Activated CD8-positive, alpha-beta memory T cell treated with anti-CD3 and anti-CD28 coated beads, Interleukin-2, amount 10 ng/mL, durations not matched to agents 7 days and 5 days (primary cell): ENCODE data around the gene LNPEP. TPM values are rescaled to one million over a fixed set of nuclear protein-coding genes. Genes with fewer than 3 reads are reported as not detected.

Source experiments
- ATAC-seq: fragments of 150-1000 bp; cut with Tn5 transposase; one replicate; pipeline ENCODE4 v1.10.0; 2021; ENCODE audit warnings: moderate library complexity
- CTCF ChIA-PET: fragments of 350-600 bp; sonication (Branson Sonifier 250); formaldehyde crosslinking; loops from one replicate; lab custom pipeline; 2021; ENCODE audit warnings: antibody characterized with exemption; lab: Charles Lee
- DNase-seq: peaks from one replicate; pipeline ENCODE4 v3.0.0-alpha.2; 2020
- H3K27ac Mint-ChIP-seq: one replicate; pipeline ENCODE4 v1.8.0; 2021; ENCODE audit warnings: mild to moderate bottlenecking, mixed read lengths
- H3K27me3 Mint-ChIP-seq: one replicate; pipeline ENCODE4 v1.8.0; 2021; ENCODE audit warnings: mixed read lengths
- H3K36me3 Mint-ChIP-seq: one replicate; pipeline ENCODE4 v1.8.0; 2021; ENCODE audit warnings: mild to moderate bottlenecking, mixed read lengths
- H3K4me1 Mint-ChIP-seq: one replicate; pipeline ENCODE4 v1.8.0; 2021; ENCODE audit warnings: mixed read lengths
- H3K4me3 Mint-ChIP-seq: one replicate; pipeline ENCODE4 v1.8.0; 2021; ENCODE audit warnings: mild to moderate bottlenecking, moderate library complexity, mixed read lengths
- H3K9me3 Mint-ChIP-seq: one replicate; pipeline ENCODE4 v1.8.0; 2022; ENCODE audit warnings: low read depth, mixed read lengths
- total RNA-seq, 2 experiments: library from RNA; stranded (reverse); gene quantifications; one replicate each; pipeline ENCODE4 v1.2.3, GENCODE V29; 2021

Gene LNPEP
- total RNA-seq, 2 experiments from 2014 or later = 67.4 to 80.4 TPM

- Mint-ChIP-seq H3K4me3 (no peak overlapping the region), H3K4me1 (peaks cover 34% of the 10 kb centered on the region), H3K36me3 (peaks cover 43% of the 10 kb centered on the region), H3K27me3 (no peaks in the 10 kb centered on the region), H3K27ac (no peak overlapping the region), H3K9me3 (no peaks in the 10 kb centered on the region)
- DNase-seq (no peak), ATAC-seq (peak; percentile 73)
- CTCF ChIA-PET = interaction anchor here (0.6 to 3.0 kb wide), 19 partner anchors 10 to 166 kb away, joined by 3 to 16 read pairs (median 4); partner anchors contain the start of gene LIX1
These were observed 61.5 kb downstream of the LNPEP start for GRCh38 chr5:96997265-96997859.

GRCh38 chr5:96999856-97000255, 64.0 kb downstream of the LNPEP start:
- Mint-ChIP-seq H3K27me3 (no peaks in the 10 kb centered on the region), H3K27ac (no peak overlapping the region), H3K4me1 (peaks cover 19% of the 10 kb centered on the region), H3K36me3 (peaks cover 29% of the 10 kb centered on the region), H3K4me3 (no peak overlapping the region), H3K9me3 (no peaks in the 10 kb centered on the region)
- DNase-seq = no peak
- CTCF ChIA-PET = no interaction called here
- ATAC-seq = no peak

GRCh38 chr5:97000391-97000790, 64.5 kb downstream of the LNPEP start:
- Mint-ChIP-seq H3K36me3 (peaks cover 25% of the 10 kb centered on the region), H3K4me1 (peaks cover 15% of the 10 kb centered on the region), H3K27ac (no peak overlapping the region), H3K9me3 (no peaks in the 10 kb centered on the region), H3K27me3 (no peaks in the 10 kb centered on the region), H3K4me3 (no peak overlapping the region)
- CTCF ChIA-PET = no interaction called here
- DNase-seq (no peak), ATAC-seq (no peak)

- no peak overlapping the region for H3K27ac Mint-ChIP-seq
- no peak overlapping the region for H3K4me3 Mint-ChIP-seq
- no peaks in the 10 kb centered on the region for H3K27me3 Mint-ChIP-seq
- H3K9me3 Mint-ChIP-seq = no peaks in the 10 kb centered on the region
- CTCF ChIA-PET = no interaction called here
- H3K36me3 Mint-ChIP-seq = peaks cover 34% of the 10 kb centered on the region
- DNase-seq (no peak), ATAC-seq (no peak)
- H3K4me1 Mint-ChIP-seq = peaks cover 13% of the 10 kb centered on the region
These were observed 67.1 kb downstream of the LNPEP start for GRCh38 chr5:97002983-97003382.

- peaks cover 28% of the 10 kb centered on the region for H3K36me3 Mint-ChIP-seq
- peaks cover 10% of the 10 kb centered on the region for H3K4me1 Mint-ChIP-seq
- no peak overlapping the region for H3K27ac Mint-ChIP-seq
- CTCF ChIA-PET = no interaction called here
- DNase-seq (no peak), ATAC-seq (peak; percentile 67)
- H3K27me3 Mint-ChIP-seq = no peaks in the 10 kb centered on the region
- no peak overlapping the region for H3K4me3 Mint-ChIP-seq
- H3K9me3 Mint-ChIP-seq = no peaks in the 10 kb centered on the region
These were observed 68.7 kb downstream of the LNPEP start for GRCh38 chr5:97004423-97005060.

- peaks cover 14% of the 10 kb centered on the region for H3K4me1 Mint-ChIP-seq
- DNase-seq (no peak), ATAC-seq (no peak)
- H3K9me3 Mint-ChIP-seq = no peaks in the 10 kb centered on the region
- peaks cover 38% of the 10 kb centered on the region for H3K36me3 Mint-ChIP-seq
- no peak overlapping the region for H3K27ac Mint-ChIP-seq
- H3K4me3 Mint-ChIP-seq = no peak overlapping the region
- H3K27me3 Mint-ChIP-seq = no peaks in the 10 kb centered on the region
- CTCF ChIA-PET = no interaction called here
These were observed 70.7 kb downstream of the LNPEP start for GRCh38 chr5:97006454-97007060.

GRCh38 chr5:97009212-97009898, 73.5 kb downstream of the LNPEP start:
- CTCF ChIA-PET = interaction anchor here (0.7 to 1.9 kb wide), 3 partner anchors 133 to 151 kb away, joined by 3 to 8 read pairs (median 3); no protein-coding TSS in a partner anchor

GRCh38 chr5:97009921-97010320, 74.0 kb downstream of the LNPEP start:
- Mint-ChIP-seq H3K27ac (no peak overlapping the region), H3K36me3 (peaks cover 48% of the 10 kb centered on the region)

More at GRCh38 chr5:97009212-97009898, 73.5 kb downstream of the LNPEP start:
- DNase-seq = no peak
- peaks cover 49% of the 10 kb centered on the region for H3K36me3 Mint-ChIP-seq
- no peaks in the 10 kb centered on the region for H3K9me3 Mint-ChIP-seq
- no peaks in the 10 kb centered on the region for H3K27me3 Mint-ChIP-seq
- peak overlapping the region; percentile 49 for H3K27ac Mint-ChIP-seq
- peak; percentile 39 for ATAC-seq
- H3K4me3 Mint-ChIP-seq = no peak overlapping the region
- H3K4me1 Mint-ChIP-seq = peaks cover 17% of the 10 kb centered on the region

GRCh38 chr5:97010606-97011005, 74.7 kb downstream of the LNPEP start:
- H3K27ac Mint-ChIP-seq = no peak overlapping the region
- H3K4me3 Mint-ChIP-seq = no peak overlapping the region
- H3K4me1 Mint-ChIP-seq = peaks cover 17% of the 10 kb centered on the region
- CTCF ChIA-PET = interaction anchor here (1.4 to 1.7 kb wide), 2 partner anchors 13 to 141 kb away, joined by 5 to 10 read pairs; no protein-coding TSS in a partner anchor
- H3K27me3 Mint-ChIP-seq = no peaks in the 10 kb centered on the region
- peaks cover 52% of the 10 kb centered on the region for H3K36me3 Mint-ChIP-seq
- no peaks in the 10 kb centered on the region for H3K9me3 Mint-ChIP-seq
- ATAC-seq (no peak), DNase-seq (no peak)

More at GRCh38 chr5:97009921-97010320, 74.0 kb downstream of the LNPEP start:
- DNase-seq = no peak
- no peaks in the 10 kb centered on the region for H3K27me3 Mint-ChIP-seq
- ATAC-seq = no peak
- H3K9me3 Mint-ChIP-seq = no peaks in the 10 kb centered on the region
- H3K4me1 Mint-ChIP-seq = peaks cover 17% of the 10 kb centered on the region
- CTCF ChIA-PET = interaction anchor here (1.0 to 1.4 kb wide), 2 partner anchors 133 to 141 kb away, joined by 3 to 5 read pairs; no protein-coding TSS in a partner anchor
- H3K4me3 Mint-ChIP-seq = no peak overlapping the region

GRCh38 chr5:97011567-97011966, 75.7 kb downstream of the LNPEP start:
- ATAC-seq = no peak
- Mint-ChIP-seq H3K36me3 (peaks cover 53% of the 10 kb centered on the region), H3K9me3 (no peaks in the 10 kb centered on the region), H3K4me3 (no peak overlapping the region), H3K27ac (no peak overlapping the region), H3K4me1 (peaks cover 17% of the 10 kb centered on the region), H3K27me3 (no peaks in the 10 kb centered on the region)
- no peak for DNase-seq
- CTCF ChIA-PET = interaction anchor here (1.7 kb wide), 1 partner anchor 14 kb away, joined by 10 read pairs; no protein-coding TSS in a partner anchor

- H3K4me3 Mint-ChIP-seq = no peak overlapping the region
- no peak for DNase-seq
- CTCF ChIA-PET = no interaction called here
- peaks cover 31% of the 10 kb centered on the region for H3K4me1 Mint-ChIP-seq
- no peak for ATAC-seq
- no peaks in the 10 kb centered on the region for H3K27me3 Mint-ChIP-seq
- no peaks in the 10 kb centered on the region for H3K9me3 Mint-ChIP-seq
- no peak overlapping the region for H3K27ac Mint-ChIP-seq
- H3K36me3 Mint-ChIP-seq = peaks cover 74% of the 10 kb centered on the region
These were observed 83.7 kb downstream of the LNPEP start for GRCh38 chr5:97019435-97020117.

GRCh38 chr5:97021416-97021815, 85.5 kb downstream of the LNPEP start:
- no peaks in the 10 kb centered on the region for H3K27me3 Mint-ChIP-seq
- CTCF ChIA-PET = interaction anchor here (0.8 to 1.2 kb wide), 3 partner anchors 24 to 121 kb away, joined by 3 read pairs; partner anchors contain the start of gene LIX1
- H3K4me1 Mint-ChIP-seq = peaks cover 31% of the 10 kb centered on the region
- DNase-seq = no peak
- peak overlapping the region; percentile 42 for H3K27ac Mint-ChIP-seq
- H3K36me3 Mint-ChIP-seq = peaks cover 69% of the 10 kb centered on the region
- no peak overlapping the region for H3K4me3 Mint-ChIP-seq
- no peaks in the 10 kb centered on the region for H3K9me3 Mint-ChIP-seq
- no peak for ATAC-seq
